Putamen (tissue), 1 donor: ENCODE results near the gene GNAQ.
"Not testable (repeated sequence)": the region's sequence is repeated elsewhere in the genome, so short reads cannot be mapped to it uniquely, and the experiment has no call there.

Source experiments
- DNase-seq: peaks from one replicate; pipeline ENCODE4 v3.0.0-alpha.2; 2016; ENCODE audit warnings: low spot score

GNAQ gene

GRCh38 chr9:77690723-77691122 lies 340.9 kb downstream of the GNAQ start:
- not testable (repeated sequence) for DNase-seq

GRCh38 chr9:77690119-77690518 lies 341.5 kb downstream of the GNAQ start:
- DNase-seq, result not testable (repeated sequence)

GRCh38 chr9:77687737-77688136 lies 343.9 kb downstream of the GNAQ start:
- not testable (repeated sequence) for DNase-seq

GRCh38 chr9:77680581-77680980 lies 351.0 kb downstream of the GNAQ start:
- DNase-seq, result no peak

- DNase-seq, result no peak
Observed at GRCh38 chr9:77679661-77680368, 351.8 kb downstream of the GNAQ start.

- no peak for DNase-seq
Observed at GRCh38 chr9:77679088-77679487, 352.5 kb downstream of the GNAQ start.

GRCh38 chr9:77677957-77678535 lies 353.6 kb downstream of the GNAQ start:
- DNase-seq, result no peak

- no peak for DNase-seq
Observed at GRCh38 chr9:77677397-77677796, 354.2 kb downstream of the GNAQ start.

GRCh38 chr9:77673941-77674791 lies 357.4 kb downstream of the GNAQ start:
- DNase-seq, result no peak

GRCh38 chr9:77672183-77672582 lies 359.4 kb downstream of the GNAQ start:
- no peak for DNase-seq

- DNase-seq, result no peak
Observed at GRCh38 chr9:77667151-77667550, 364.5 kb downstream of the GNAQ start.
